ENCODE data around the gene INVS. TPM values are rescaled to one million over a fixed set of nuclear protein-coding genes. Genes with fewer than 3 reads are reported as not detected.

INVS gene
- total and polyA plus RNA-seq, 2 of the 13 experiments (the other 11 are each of a cell fraction or from before 2014, with no cell fraction given) = 11.3 to 16.3 TPM

- TF ChIP-seq HNRNPL (IDR thresholded peaks at IDR 0.05; ENCODE audit: low read depth, low read length) (0 out of 2 replicates have a peak, but pooled peaks have one; percentile 26), ERF (CRISPR knock-in tag; IDR thresholded peaks at IDR 0.05) (peak; percentile 40; the same call in 1 of the 2 replicates), ZC3H13 (CRISPR knock-in tag; IDR thresholded peaks at IDR 0.05) (no peak), SP4 (CRISPR knock-in tag; IDR thresholded peaks at IDR 0.05) (peak; percentile 82), DPF2 (CRISPR knock-in tag; IDR thresholded peaks at IDR 0.05; ENCODE audit: borderline replicate concordance, low read depth) (no peak), FOXO4 (CRISPR knock-in tag; conservative IDR thresholded peaks at IDR 0.05) (no peak), ZNF18 (CRISPR knock-in tag; IDR thresholded peaks at IDR 0.05; ENCODE audit: insufficient replicate concordance) (no peak), ZNF383 (CRISPR knock-in tag; IDR thresholded peaks at IDR 0.05; ENCODE audit: borderline replicate concordance) (no peak), PTBP1 (IDR thresholded peaks at IDR 0.05; ENCODE audit: low read depth, low read length, poor library complexity, severe bottlenecking) (no peak), CC2D1A (CRISPR knock-in tag; IDR thresholded peaks at IDR 0.05) (no peak), ATAD3A (CRISPR knock-in tag; IDR thresholded peaks at IDR 0.05) (no peak), ZNF460 (CRISPR knock-in tag; IDR thresholded peaks at IDR 0.05; ENCODE audit: borderline replicate concordance) (no peak), ZNF331 (CRISPR knock-in tag; IDR thresholded peaks at IDR 0.05) (no peak), NR2F6 (IDR thresholded peaks at IDR 0.05) (0 out of 2 replicates have a peak, but pooled peaks have one; percentile 4), NR2F6 (CRISPR knock-in tag; IDR thresholded peaks at IDR 0.05) (0 out of 2 replicates have a peak, but pooled peaks have one; percentile 7), MTA1 (CRISPR knock-in tag; IDR thresholded peaks at IDR 0.05; ENCODE audit: borderline replicate concordance) (no peak; the same call in 1 of the 2 replicates), NR1H2 (CRISPR knock-in tag; IDR thresholded peaks at IDR 0.05; ENCODE audit: borderline replicate concordance, low read depth) (no peak), RBFOX2 (IDR thresholded peaks at IDR 0.05; ENCODE audit: low read depth, low read length) (peak; percentile 82), SSRP1 (CRISPR knock-in tag; IDR thresholded peaks at IDR 0.05) (no peak), ZSCAN9 (CRISPR knock-in tag; IDR thresholded peaks at IDR 0.05; ENCODE audit: borderline replicate concordance) (0 out of 2 replicates have a peak, but pooled peaks have one; percentile 31), GABPB1 (CRISPR knock-in tag; IDR thresholded peaks at IDR 0.05) (peak; percentile 98), ZNF317 (CRISPR knock-in tag; IDR thresholded peaks at IDR 0.05) (peak; percentile 77), SNAPC5 (CRISPR knock-in tag; IDR thresholded peaks at IDR 0.05; ENCODE audit: borderline replicate concordance) (no peak), GABPA (IDR thresholded peaks at IDR 0.05; ENCODE audit: low read depth, low read length) (peak; percentile 85), GABPA (CRISPR knock-in tag; IDR thresholded peaks at IDR 0.05; ENCODE audit: low read depth) (peak; percentile 94), ZNF891 (CRISPR knock-in tag; IDR thresholded peaks at IDR 0.05) (0 out of 2 replicates have a peak, but pooled peaks have one; percentile 14), SNAI1 (CRISPR knock-in tag; IDR thresholded peaks at IDR 0.05; ENCODE audit: borderline replicate concordance) (peak; percentile 90), ZZZ3 (CRISPR knock-in tag; IDR thresholded peaks at IDR 0.05; ENCODE audit: borderline replicate concordance) (peak; percentile 32; the same call in 1 of the 2 replicates), NAIF1 (CRISPR knock-in tag; IDR thresholded peaks at IDR 0.05; ENCODE audit: borderline replicate concordance) (peak; percentile 85)
Observed at GRCh38 chr9:100098887-100099721, at the start of gene INVS, which contains the start of gene ERP44 (continued).

Measured in HepG2 (cell line).